ENCODE results near the gene APOC3.
A peak's percentile ranks its signal among the peaks of the same experiment; 100 is the strongest.

APOC3 gene

DNA sequence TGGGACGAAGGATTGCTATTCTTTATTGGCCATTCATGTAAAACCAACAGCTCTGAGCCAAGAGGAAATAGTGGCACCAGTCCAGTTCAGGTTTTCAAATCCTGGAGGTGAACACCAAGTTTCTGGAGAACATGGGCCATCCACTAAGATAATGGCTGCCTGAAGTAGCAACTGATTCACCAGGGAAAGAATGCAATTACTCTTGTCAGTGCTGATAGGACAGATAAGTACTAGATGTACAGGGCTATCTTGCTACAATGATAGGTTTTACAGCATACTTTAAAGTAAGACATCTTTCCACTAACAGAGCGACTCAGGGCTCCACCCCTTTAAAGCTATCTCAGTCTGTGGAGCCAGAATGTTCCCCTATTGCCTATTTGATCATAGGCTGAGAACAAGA is 44.5 kb downstream of the APOC3 start:
- DNase-seq (ENCODE audit: low read depth), result no peak

DNA sequence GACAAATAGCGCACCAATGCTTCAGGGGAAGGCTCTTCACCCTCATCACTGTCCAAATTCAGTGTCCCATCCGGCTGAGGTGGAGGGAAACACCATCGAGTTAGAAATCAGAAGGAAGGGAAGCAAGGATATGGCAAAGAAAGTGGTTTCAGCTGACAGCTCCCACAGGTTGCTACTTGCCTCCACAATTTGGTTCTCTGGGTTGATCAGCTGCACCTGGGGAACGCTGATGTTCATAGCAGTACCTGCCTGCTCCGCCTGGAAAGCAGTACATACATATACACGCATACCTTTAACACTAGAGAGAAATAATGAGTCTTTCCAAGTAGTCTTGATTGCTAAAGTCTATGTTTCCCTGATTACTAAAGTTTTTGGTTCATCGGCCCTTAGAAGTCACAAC is 45.5 kb downstream of the APOC3 start:
- no peak for DNase-seq (ENCODE audit: low read depth)

DNA sequence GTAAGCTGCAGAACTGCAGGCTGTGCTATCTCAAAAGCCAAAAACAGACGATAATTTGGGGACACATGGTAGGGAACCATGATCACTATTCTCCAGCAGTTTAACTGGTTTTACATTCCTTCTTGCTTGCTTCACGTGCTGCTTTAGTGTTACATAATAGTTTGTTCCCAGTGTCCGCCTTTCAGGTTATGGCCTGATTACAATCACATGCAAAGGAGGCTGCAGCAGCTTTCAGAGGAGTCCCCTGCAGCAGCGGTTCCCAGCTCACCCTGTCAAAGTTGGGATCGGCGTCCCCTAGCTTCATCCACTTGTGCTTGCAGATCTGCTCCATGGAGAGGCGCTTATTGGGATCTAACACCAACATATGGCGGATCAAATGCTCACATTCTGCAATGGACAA is 46.9 kb downstream of the APOC3 start:
- DNase-seq (ENCODE audit: low read depth), result no peak

DNA sequence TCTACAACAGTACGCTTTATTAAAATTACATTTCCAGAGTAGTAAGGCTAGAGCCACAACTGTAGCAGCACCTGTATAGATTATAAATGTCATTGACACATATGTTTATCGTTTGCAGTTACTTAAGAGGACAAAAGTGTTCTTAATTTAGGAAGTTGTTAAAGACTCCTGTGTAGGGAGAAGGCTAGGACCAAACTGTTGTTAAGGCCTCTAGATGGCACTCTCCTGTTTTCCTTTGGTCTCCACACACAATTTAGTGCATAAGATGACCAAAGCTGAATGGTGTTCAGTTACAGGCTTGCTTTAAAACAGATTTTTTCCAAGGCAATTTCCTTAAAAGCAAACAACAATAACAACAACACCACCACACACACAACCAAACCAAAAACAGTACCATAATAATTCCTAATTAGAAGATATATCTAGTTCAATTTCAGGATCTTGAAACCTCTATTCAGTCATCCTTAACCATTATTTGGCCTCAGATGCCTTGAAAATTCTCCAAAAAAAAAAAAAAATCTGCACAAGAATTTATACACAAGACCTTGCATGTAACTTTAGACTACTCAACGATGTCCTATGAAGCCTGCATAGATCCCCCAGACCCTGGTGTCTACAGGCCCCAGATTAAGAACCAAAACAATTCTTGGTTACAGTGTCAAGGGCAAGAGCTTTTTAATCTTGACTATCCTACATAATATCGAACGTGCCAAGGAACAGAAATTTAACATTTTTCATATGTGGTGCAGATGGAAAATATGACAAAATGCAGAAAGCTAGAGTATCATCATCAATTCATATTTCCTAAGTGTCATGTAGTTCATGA is 50.3 kb downstream of the APOC3 start:
- DNase-seq (ENCODE audit: low read depth), result peak; percentile 77

DNA sequence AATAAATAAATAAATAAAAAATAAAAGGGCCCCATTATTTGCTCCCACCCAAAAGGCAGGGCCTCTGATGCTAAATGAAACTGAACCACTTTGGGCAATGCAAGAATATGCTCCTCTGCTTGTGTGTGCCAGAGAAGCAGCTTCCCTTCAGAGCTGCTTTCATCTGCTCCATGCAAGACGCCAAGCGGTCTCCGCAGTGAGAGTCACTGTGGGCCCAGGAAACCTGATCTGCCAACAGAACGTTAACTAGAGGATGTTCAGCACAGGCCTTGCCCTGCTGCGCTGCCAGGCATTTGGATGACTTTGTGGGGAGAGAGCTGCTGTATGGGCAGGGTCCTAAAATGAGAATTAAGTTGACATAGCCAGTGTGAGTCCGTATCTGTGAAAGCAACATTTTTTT is 51.4 kb downstream of the APOC3 start:
- DNase-seq (ENCODE audit: low read depth), result peak; percentile 78

DNA sequence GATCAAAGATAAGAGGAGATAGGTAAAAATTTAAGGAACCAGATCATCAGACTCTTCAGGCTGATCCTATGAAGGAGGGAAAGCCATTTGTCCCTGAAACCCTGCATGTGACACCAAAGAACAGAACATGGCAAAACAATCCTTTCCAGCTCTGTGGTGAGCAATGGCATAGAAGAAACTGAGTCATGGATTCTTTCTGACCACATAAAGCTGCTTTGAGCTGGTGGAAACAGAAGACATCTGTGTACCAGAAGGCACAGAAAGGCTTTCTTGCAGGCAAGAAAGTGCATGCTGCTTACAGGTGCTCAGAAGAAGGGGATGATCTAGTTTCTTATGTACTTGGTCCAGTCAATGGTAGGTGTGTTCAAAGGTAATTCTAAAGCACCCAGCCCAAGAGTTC is 52.7 kb downstream of the APOC3 start:
- DNase-seq (ENCODE audit: low read depth), result peak; percentile 56
